H9 (cell line): Measurements from ENCODE around the gene CTIF. TPM values are rescaled to one million over a fixed set of nuclear protein-coding genes. Genes with fewer than 3 reads are reported as not detected.

ENCODE experiments used
- DNase-seq: peaks from one replicate; pipeline ENCODE4 v3.0.0-alpha.2; 2017
- H2AFZ ChIP-seq: one replicate; pipeline ENCODE4 v1.6.1; 2013; ENCODE audit warnings: mild to moderate bottlenecking, low read length, control low read depth, moderate library complexity
- H2AK5ac ChIP-seq: 2 replicates; pipeline ENCODE4 v1.6.1; 2013; ENCODE audit warnings: low read length, control low read depth, mixed read lengths; ENCODE audit not compliant: insufficient read length
- H2BK120ac ChIP-seq: one replicate; pipeline ENCODE4 v1.6.1; 2013; ENCODE audit warnings: low read depth, mild to moderate bottlenecking, low read length, control low read depth, inconsistent platforms; ENCODE audit not compliant: poor library complexity, severe bottlenecking
- H2BK12ac ChIP-seq: 2 replicates; pipeline ENCODE4 v1.6.1; 2013; ENCODE audit warnings: low read length, control low read depth, mixed read lengths, low read depth; ENCODE audit not compliant: insufficient read length
- H2BK15ac ChIP-seq: 2 replicates; pipeline ENCODE4 v1.6.1; 2013; ENCODE audit warnings: low read depth, low read length, control low read depth
- H2BK20ac ChIP-seq: one replicate; pipeline ENCODE4 v1.6.1; 2013; ENCODE audit warnings: low read depth, mild to moderate bottlenecking, low read length, control low read depth, inconsistent platforms; ENCODE audit not compliant: poor library complexity, severe bottlenecking
- H2BK5ac ChIP-seq: 2 replicates; pipeline ENCODE4 v1.6.1; 2013; ENCODE audit warnings: low read length, control low read depth, mixed read lengths; ENCODE audit not compliant: insufficient read length
- H3K14ac ChIP-seq: 2 replicates; pipeline ENCODE4 v1.6.1; 2013; ENCODE audit warnings: low read length, control low read depth; ENCODE audit not compliant: insufficient read depth
- H3K18ac ChIP-seq: 2 replicates; pipeline ENCODE4 v1.6.1; 2013; ENCODE audit warnings: low read depth, mild to moderate bottlenecking, mixed read lengths, low read length, control low read depth; ENCODE audit not compliant: insufficient read length
- H3K23ac ChIP-seq: 2 replicates; pipeline ENCODE4 v1.6.1; 2013; ENCODE audit warnings: low read length, control low read depth, mixed read lengths, low read depth; ENCODE audit not compliant: insufficient read length
- H3K23me2 ChIP-seq: 2 replicates; pipeline ENCODE4 v1.6.1; 2013; ENCODE audit warnings: low read depth, mild to moderate bottlenecking, mixed read lengths, low read length, control low read depth; ENCODE audit not compliant: insufficient read length, poor library complexity, severe bottlenecking
- H3K27ac ChIP-seq: 2 replicates; pipeline ENCODE4 v1.5.1; 2013; ENCODE audit warnings: low read length, control low read depth, mixed read lengths, low read depth; ENCODE audit not compliant: insufficient read length
- H3K27me3 ChIP-seq: 2 replicates; pipeline ENCODE4 v1.6.1; 2013; ENCODE audit warnings: low read length, control low read depth, inconsistent platforms; ENCODE audit not compliant: insufficient read depth
- H3K4ac ChIP-seq: 2 replicates; pipeline ENCODE4 v1.6.1; 2013; ENCODE audit warnings: low read depth, mild to moderate bottlenecking, control low read depth, inconsistent platforms, low read length, moderate library complexity
- H3K4me1 ChIP-seq: 2 replicates; pipeline ENCODE4 v1.6.1; 2013; ENCODE audit warnings: low read length, control low read depth, inconsistent platforms; ENCODE audit not compliant: insufficient read depth
- H3K4me2 ChIP-seq: 2 replicates; pipeline ENCODE4 v1.6.1; 2013; ENCODE audit warnings: low read length, control low read depth, mixed read lengths; ENCODE audit not compliant: insufficient read length, insufficient read depth
- H3K56ac ChIP-seq: 2 replicates; pipeline ENCODE4 v1.6.1; 2013; ENCODE audit warnings: low read depth, mild to moderate bottlenecking, mixed read lengths, low read length, control low read depth; ENCODE audit not compliant: insufficient read length
- H3K79me1 ChIP-seq: 2 replicates; pipeline ENCODE4 v1.6.1; 2013; ENCODE audit warnings: low read depth, mild to moderate bottlenecking, moderate library complexity, low read length, control low read depth, inconsistent platforms; ENCODE audit not compliant: insufficient read depth, poor library complexity, severe bottlenecking
- H3K79me2 ChIP-seq: 2 replicates; pipeline ENCODE4 v1.6.1; 2013; ENCODE audit warnings: low read length, control low read depth, inconsistent platforms; ENCODE audit not compliant: insufficient read depth
- H3K9ac ChIP-seq: 2 replicates; pipeline ENCODE4 v1.6.1; 2013; ENCODE audit warnings: low read length, control low read depth, mixed read lengths; ENCODE audit not compliant: insufficient read length; ENCODE audit errors: extremely low read depth
- H3K9me3 ChIP-seq: one replicate; pipeline ENCODE4 v1.6.1; 2013; ENCODE audit warnings: low read depth, low read length, inconsistent platforms; ENCODE audit not compliant: control insufficient read depth
- H3T11ph ChIP-seq: one replicate; pipeline ENCODE4 v1.6.1; 2013; ENCODE audit warnings: mild to moderate bottlenecking, low read length, control low read depth, inconsistent platforms
- H4K20me1 ChIP-seq: one replicate; pipeline ENCODE4 v1.6.1; 2013; ENCODE audit not compliant: control insufficient read depth, insufficient read length, insufficient read depth
- H4K5ac ChIP-seq: 2 replicates; pipeline ENCODE4 v1.6.1; 2013; ENCODE audit warnings: low read depth, mild to moderate bottlenecking, mixed read lengths, low read length, control low read depth; ENCODE audit not compliant: insufficient read length
- H4K8ac ChIP-seq: replicated peaks from 2 replicates; pipeline ENCODE4 v1.6.1; 2013; ENCODE audit warnings: low read length, control low read depth, mixed read lengths, low read depth; ENCODE audit not compliant: insufficient read length
- H4K91ac ChIP-seq: 2 replicates; pipeline ENCODE4 v1.6.1; 2013; ENCODE audit warnings: low read depth, mild to moderate bottlenecking, moderate library complexity, mixed read lengths, low read length, control low read depth; ENCODE audit not compliant: insufficient read length
- H3K27ac Mint-ChIP-seq, 3 experiments: 2 replicates in 2 of 3; 3 replicates in 1 of 3; pipeline ENCODE4 v1.8.0; 2020 to 2021; ENCODE audit warnings: mixed read lengths in 3 of 3, mild to moderate bottlenecking in 1 of 3, moderate library complexity in 1 of 3
- H3K27me3 Mint-ChIP-seq: 2 replicates; pipeline ENCODE4 v1.8.0; 2021; ENCODE audit warnings: low read depth, mild to moderate bottlenecking, moderate library complexity, mixed read lengths
- H3K36me3 Mint-ChIP-seq, 3 experiments: 2 replicates in 2 of 3; 3 replicates in 1 of 3; pipeline ENCODE4 v1.8.0; 2020 to 2021; ENCODE audit warnings: low read depth in 3 of 3, mixed read lengths in 3 of 3; ENCODE audit not compliant: insufficient read depth in 1 of 3
- H3K4me1 Mint-ChIP-seq, 2 experiments: 2 replicates each; pipeline ENCODE4 v1.8.0; 2020; ENCODE audit warnings: mixed read lengths in 2 of 2
- H3K4me3 Mint-ChIP-seq, 2 experiments: 2 replicates in 1 of 2; 3 replicates in 1 of 2; pipeline ENCODE4 v1.8.0; 2020 to 2021; ENCODE audit warnings: mild to moderate bottlenecking in 2 of 2, mixed read lengths in 2 of 2, moderate library complexity in 1 of 2
- H3K9me3 Mint-ChIP-seq, 2 experiments: 2 replicates in 1 of 2; 3 replicates in 1 of 2; pipeline ENCODE4 v1.8.0; 2020; ENCODE audit warnings: mild to moderate bottlenecking in 2 of 2, mixed read lengths in 2 of 2, moderate library complexity in 1 of 2
- WGBS: extraction: QIAGEN DNeasy Blood & Tissue Kit; methylation state at CpG from one replicate; pipeline ENCODE4 v1.1.7; 2013; ENCODE audit warnings: missing lambda C conversion rate, low lambda C conversion rate, mixed read lengths; ENCODE audit not compliant: insufficient read length; ENCODE audit errors: extremely low coverage; 5-methylcytosine and 5-hydroxymethylcytosine counted together
- total RNA-seq: library from RNA; stranded (reverse); gene quantifications from 2 replicates; pipeline ENCODE4 v1.2.1, GENCODE V29; 2021
- TF ChIP-seq, protein P1 (sequence below): fragments of 200-600 bp; sonication (generic); conservative IDR thresholded peaks from 3 replicates; pipeline ENCODE4 v1.8.0; 2021; ENCODE audit warnings: antibody characterized with exemption, mild to moderate bottlenecking

CTIF gene
- total RNA-seq, 1 experiment from 2014 or later: 15.8 TPM

DNA sequence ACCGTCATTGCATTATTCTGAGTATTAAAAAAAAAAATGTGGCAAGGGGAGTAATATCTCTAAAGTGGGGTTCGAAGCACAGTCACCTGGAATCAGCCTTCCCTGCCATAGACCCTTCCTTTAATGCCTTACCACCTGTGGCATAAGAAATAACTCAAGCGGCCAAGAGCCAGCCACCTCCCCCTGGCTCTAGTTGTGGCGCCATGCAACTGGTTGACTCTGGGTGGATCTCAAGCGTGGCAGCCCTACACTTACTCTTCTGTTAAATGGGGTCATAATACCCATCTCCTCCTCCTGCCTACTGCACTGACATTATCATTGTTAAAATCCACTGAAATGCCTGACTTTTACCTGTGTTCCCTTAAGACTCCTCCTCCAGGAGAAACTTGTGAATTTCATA is 236.1 kb downstream of the CTIF start:
- DNase-seq: no peak

More for the DNA sequence above, 236.1 kb downstream of the CTIF start:
- Histone ChIP-seq H3K14ac (no peak overlapping the region), H2AK5ac (no peak overlapping the region), H2BK20ac (no peak overlapping the region), H2BK5ac (no peak overlapping the region), H3K23ac (no peak overlapping the region), H2BK120ac (no peak overlapping the region), H3K56ac (no peak overlapping the region), H3T11ph (no peak overlapping the region), H4K8ac (no peak overlapping the region), H3K27me3 (no peaks in the 10 kb centered on the region), H3K9me3 (no peaks in the 10 kb centered on the region), H3K4me1 (no peaks in the 10 kb centered on the region), H4K91ac (no peak overlapping the region), H3K79me2 (no peaks in the 10 kb centered on the region), H3K4me2 (no peak overlapping the region), H2BK15ac (no peak overlapping the region), H3K79me1 (no peaks in the 10 kb centered on the region), H2BK12ac (no peak overlapping the region), H3K23me2 (no peaks in the 10 kb centered on the region), H3K27ac (no peak overlapping the region), H2AFZ (no peak overlapping the region), H4K5ac (no peak overlapping the region), H3K18ac (no peak overlapping the region), H4K20me1 (no peaks in the 10 kb centered on the region), H3K9ac (no peak overlapping the region), H3K4ac (no peak overlapping the region)
- Mint-ChIP-seq H3K9me3 (no peaks in the 10 kb centered on the region), H3K4me3 (no peak overlapping the region), H3K4me1 (peaks cover 0 to 18% of the 10 kb centered on the region in 2 experiments; a peak in 2 of 4 replicates), H3K36me3 (peaks cover 0 to 2% (median 0%) of the 10 kb centered on the region in 3 experiments; a peak in 3 of 7 replicates), H3K27me3 (no peaks in the 10 kb centered on the region; the same call in 1 of the 2 replicates), H3K27ac (no peak overlapping the region)
- no CpG with 5 or more reads among the region's 5 CpGs for WGBS
- TF ChIP-seq, protein P1, sequence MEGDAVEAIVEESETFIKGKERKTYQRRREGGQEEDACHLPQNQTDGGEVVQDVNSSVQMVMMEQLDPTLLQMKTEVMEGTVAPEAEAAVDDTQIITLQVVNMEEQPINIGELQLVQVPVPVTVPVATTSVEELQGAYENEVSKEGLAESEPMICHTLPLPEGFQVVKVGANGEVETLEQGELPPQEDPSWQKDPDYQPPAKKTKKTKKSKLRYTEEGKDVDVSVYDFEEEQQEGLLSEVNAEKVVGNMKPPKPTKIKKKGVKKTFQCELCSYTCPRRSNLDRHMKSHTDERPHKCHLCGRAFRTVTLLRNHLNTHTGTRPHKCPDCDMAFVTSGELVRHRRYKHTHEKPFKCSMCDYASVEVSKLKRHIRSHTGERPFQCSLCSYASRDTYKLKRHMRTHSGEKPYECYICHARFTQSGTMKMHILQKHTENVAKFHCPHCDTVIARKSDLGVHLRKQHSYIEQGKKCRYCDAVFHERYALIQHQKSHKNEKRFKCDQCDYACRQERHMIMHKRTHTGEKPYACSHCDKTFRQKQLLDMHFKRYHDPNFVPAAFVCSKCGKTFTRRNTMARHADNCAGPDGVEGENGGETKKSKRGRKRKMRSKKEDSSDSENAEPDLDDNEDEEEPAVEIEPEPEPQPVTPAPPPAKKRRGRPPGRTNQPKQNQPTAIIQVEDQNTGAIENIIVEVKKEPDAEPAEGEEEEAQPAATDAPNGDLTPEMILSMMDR: no peak
